Lower leg skin (tissue), 3 donors: Measurements from ENCODE around the gene FBXO45.

Experiments
- POLR2A ChIP-seq, 2 donors: fragments of 450-650 bp; IDR thresholded peaks; one replicate each; pipeline ENCODE4 v1.6.1; 2016 to 2017; ENCODE audit warnings: antibody characterized with exemption in 2 of 2, mild to moderate bottlenecking in 1 of 2, moderate library complexity in 1 of 2
- TF ChIP-seq, protein P1 (sequence below), 3 donors: fragments of 450-650 bp; IDR thresholded peaks; one replicate each; pipeline ENCODE4 v1.5.1; 2016; ENCODE audit warnings: antibody characterized with exemption in 3 of 3, mild to moderate bottlenecking in 3 of 3, moderate library complexity in 2 of 3

DNA sequence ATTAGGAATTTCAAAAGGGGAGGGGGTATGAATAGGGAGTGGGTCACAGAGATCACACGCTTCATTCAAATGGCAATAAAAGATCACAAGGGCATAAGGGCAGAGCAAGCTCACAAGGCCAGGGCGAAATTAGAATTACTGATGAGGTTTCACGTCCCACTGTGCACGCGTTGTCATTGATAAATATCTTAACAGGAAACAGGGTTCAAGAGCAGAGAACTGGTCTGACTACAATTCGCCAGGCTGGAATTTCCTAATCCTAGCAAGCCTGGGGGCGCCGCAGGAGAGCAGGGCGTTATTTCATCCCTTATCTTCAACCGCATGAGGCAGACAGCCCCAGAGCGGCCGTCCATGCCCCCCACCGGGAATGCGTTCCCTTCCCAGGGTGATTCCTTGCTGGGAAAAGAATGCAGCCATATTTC lies 35.2 kb upstream of the FBXO45 start:
- TF ChIP-seq, protein P1, sequence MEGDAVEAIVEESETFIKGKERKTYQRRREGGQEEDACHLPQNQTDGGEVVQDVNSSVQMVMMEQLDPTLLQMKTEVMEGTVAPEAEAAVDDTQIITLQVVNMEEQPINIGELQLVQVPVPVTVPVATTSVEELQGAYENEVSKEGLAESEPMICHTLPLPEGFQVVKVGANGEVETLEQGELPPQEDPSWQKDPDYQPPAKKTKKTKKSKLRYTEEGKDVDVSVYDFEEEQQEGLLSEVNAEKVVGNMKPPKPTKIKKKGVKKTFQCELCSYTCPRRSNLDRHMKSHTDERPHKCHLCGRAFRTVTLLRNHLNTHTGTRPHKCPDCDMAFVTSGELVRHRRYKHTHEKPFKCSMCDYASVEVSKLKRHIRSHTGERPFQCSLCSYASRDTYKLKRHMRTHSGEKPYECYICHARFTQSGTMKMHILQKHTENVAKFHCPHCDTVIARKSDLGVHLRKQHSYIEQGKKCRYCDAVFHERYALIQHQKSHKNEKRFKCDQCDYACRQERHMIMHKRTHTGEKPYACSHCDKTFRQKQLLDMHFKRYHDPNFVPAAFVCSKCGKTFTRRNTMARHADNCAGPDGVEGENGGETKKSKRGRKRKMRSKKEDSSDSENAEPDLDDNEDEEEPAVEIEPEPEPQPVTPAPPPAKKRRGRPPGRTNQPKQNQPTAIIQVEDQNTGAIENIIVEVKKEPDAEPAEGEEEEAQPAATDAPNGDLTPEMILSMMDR (IDR thresholded peaks at IDR 0.05): no peak
- TF ChIP-seq POLR2A (IDR thresholded peaks at IDR 0.05): no peak
